ENCODE data around the gene RMP24.
A peak's percentile ranks its signal among the peaks of the same experiment; 100 is the strongest.

RMP24 gene

GRCh38 chr18:35949090-35949489 is 23.4 kb upstream of the RMP24 start:
- H2BK15ac ChIP-seq (ENCODE audit: low read depth, low read length), result no peak overlapping the region
- H3K27ac Mint-ChIP-seq, result no peak overlapping the region
- no peak overlapping the region for H3K18ac ChIP-seq (ENCODE audit: insufficient read length, low read depth, low read length)
- H3K36me3 Mint-ChIP-seq (ENCODE audit: insufficient read depth in 1 of 3, low read depth in 3 of 3), result peaks cover 2 to 21% (median 18%) of the 10 kb centered on the region in 3 experiments; a peak in 6 of 7 replicates
- no peaks in the 10 kb centered on the region for H3K27me3 ChIP-seq (ENCODE audit: insufficient read depth, low read length)
- no peak for TF ChIP-seq CTCF (conservative IDR thresholded peaks at IDR 0.05)
- H3K79me1 ChIP-seq (ENCODE audit: insufficient read depth, low read depth, low read length, poor library complexity, severe bottlenecking), result no peaks in the 10 kb centered on the region
- H3K23me2 ChIP-seq (ENCODE audit: insufficient read length, low read depth, low read length, poor library complexity, severe bottlenecking), result peaks cover 9% of the 10 kb centered on the region
- no peak overlapping the region for H4K5ac ChIP-seq (ENCODE audit: insufficient read length, low read depth, low read length)
- no peak overlapping the region for H3K14ac ChIP-seq (ENCODE audit: insufficient read depth, low read length)
- H3K9ac ChIP-seq (ENCODE audit: extremely low read depth, insufficient read length, low read length), result no peak overlapping the region
- no peaks in the 10 kb centered on the region for H3K27me3 Mint-ChIP-seq (ENCODE audit: low read depth)
- H3K4me1 ChIP-seq (ENCODE audit: insufficient read depth, low read length), result no peaks in the 10 kb centered on the region
- peaks cover 10% of the 10 kb centered on the region; the same call in 1 of the 2 replicates for H3K79me2 ChIP-seq (ENCODE audit: insufficient read depth, low read length)
- no peaks in the 10 kb centered on the region for H4K20me1 ChIP-seq (ENCODE audit: control insufficient read depth, insufficient read depth, insufficient read length)
- no peak overlapping the region for H2BK12ac ChIP-seq (ENCODE audit: insufficient read length, low read depth, low read length)
- H2BK20ac ChIP-seq (ENCODE audit: low read depth, low read length, poor library complexity, severe bottlenecking), result no peak overlapping the region
- H2BK120ac ChIP-seq (ENCODE audit: low read depth, low read length, poor library complexity, severe bottlenecking), result no peak overlapping the region
- H3T11ph ChIP-seq (ENCODE audit: low read length), result no peak overlapping the region
- peaks cover 5 to 9% of the 10 kb centered on the region in 2 experiments; a peak in 2 of 5 replicates for H3K9me3 Mint-ChIP-seq
- no peak overlapping the region for H3K23ac ChIP-seq (ENCODE audit: insufficient read length, low read depth, low read length)
- H3K4me1 Mint-ChIP-seq, result peaks cover 31 to 36% of the 10 kb centered on the region in 2 experiments
- H2AFZ ChIP-seq (ENCODE audit: low read length), result no peak overlapping the region
- DNase-seq, result no peak
- peak overlapping the region; percentile 86 for H3K4me2 ChIP-seq (ENCODE audit: insufficient read depth, insufficient read length, low read length)
- H4K91ac ChIP-seq (ENCODE audit: insufficient read length, low read depth, low read length), result no peak overlapping the region
- H3K56ac ChIP-seq (ENCODE audit: insufficient read length, low read depth, low read length), result no peak overlapping the region
- no peak overlapping the region for H2AK5ac ChIP-seq (ENCODE audit: insufficient read length, low read length)
- no peaks in the 10 kb centered on the region for H3K9me3 ChIP-seq (ENCODE audit: control insufficient read depth, low read depth, low read length)
- peak overlapping the region; percentile 76 to 80 for H3K4me3 Mint-ChIP-seq
- H2BK5ac ChIP-seq (ENCODE audit: insufficient read length, low read length), result no peak overlapping the region
- H3K27ac ChIP-seq (ENCODE audit: insufficient read length, low read depth, low read length), result no peak overlapping the region
- WGBS (ENCODE audit: extremely low coverage, insufficient read length, low lambda C conversion rate), result no CpG with 5 or more reads among the region's 6 CpGs
- no peak overlapping the region for H3K4ac ChIP-seq (ENCODE audit: low read depth, low read length)
- H4K8ac ChIP-seq (replicated peaks; ENCODE audit: insufficient read length, low read depth, low read length), result no peak overlapping the region

Measured in H9 (cell line).